Astrocyte of the hippocampus (primary cell): Measurements from ENCODE around the gene FBXO24.
A peak's percentile ranks its signal among the peaks of the same experiment; 100 is the strongest.

Source experiments
- DNase-seq: peaks from one replicate; pipeline ENCODE4 v3.0.0; 2011; ENCODE audit warnings: low read depth, low spot score

The FBXO24 gene

DNA sequence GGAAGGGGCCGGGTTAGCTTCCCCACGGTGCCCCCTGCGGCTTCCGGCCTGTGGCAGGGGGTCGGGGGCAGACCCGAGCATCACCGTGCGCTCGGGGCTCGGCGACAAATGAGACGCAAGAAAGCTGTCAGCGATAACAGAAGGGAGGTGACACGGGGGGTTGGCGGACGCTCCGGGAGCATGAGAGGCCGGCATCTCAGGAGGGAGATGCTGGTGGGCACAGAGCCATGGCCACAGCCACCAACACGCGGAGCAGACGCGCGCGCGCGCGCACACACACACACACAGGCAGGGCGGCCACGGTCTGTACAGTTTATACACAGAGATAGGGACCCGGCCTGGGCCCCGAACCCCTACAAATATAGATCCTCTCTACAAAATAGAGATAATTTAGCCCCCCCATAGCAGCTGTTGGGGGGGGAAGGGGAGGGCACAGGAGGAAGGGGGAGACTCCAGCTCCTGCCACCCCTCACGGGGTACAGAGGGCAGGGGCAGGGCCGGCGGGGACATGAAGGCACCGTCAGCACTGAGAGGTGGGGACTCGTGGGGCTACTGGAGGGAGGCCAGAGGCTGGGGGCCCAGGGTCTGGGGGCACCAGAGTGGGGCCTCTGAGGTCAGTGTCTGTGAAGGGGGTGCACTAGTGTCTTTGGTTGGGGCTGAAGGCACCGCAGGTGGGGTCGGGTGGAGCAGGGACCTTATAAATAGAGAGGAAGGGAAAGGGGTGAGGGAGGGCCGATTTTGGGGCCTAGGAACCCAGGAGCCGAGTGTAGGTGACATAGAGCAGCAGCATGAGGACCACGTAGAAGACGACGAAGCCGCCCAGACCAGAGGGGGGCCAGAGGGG is 11.5 kb upstream of the FBXO24 start:
- no peak for DNase-seq

GRCh38 chr7:100575206-100575631 is 10.9 kb upstream of the FBXO24 start:
- no peak for DNase-seq

DNA sequence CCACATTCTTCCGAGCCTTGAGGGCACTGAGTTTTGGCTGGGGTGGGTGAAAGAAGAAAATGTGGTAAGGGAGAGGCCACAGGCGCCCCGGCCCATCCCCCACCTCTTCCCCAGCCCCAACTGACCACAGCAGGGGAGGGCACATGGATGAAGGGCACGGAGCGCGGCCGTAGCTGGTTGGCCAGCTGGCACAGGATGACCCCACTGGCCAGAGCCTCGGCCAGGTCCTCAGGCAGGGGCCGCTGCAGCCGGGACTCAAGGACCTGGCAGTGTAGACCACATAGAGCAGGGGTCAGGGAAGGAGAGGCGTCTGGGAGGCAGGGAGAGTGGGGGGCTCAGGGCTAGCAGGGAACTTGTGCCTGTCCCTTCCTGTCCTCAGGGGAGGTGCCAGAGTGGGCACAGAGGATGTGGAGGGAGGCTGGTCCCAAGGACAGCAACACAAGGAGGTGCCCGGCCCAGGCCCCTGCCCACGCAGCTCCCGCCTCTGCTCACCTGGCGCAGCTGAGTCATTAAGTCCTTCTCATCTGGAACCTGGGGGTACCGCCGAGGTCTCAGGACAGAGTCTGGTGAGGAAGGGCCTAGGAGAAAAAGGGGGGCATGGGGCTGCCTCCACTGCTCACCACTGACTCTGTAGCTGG is 10.3 kb upstream of the FBXO24 start:
- no peak for DNase-seq

DNA sequence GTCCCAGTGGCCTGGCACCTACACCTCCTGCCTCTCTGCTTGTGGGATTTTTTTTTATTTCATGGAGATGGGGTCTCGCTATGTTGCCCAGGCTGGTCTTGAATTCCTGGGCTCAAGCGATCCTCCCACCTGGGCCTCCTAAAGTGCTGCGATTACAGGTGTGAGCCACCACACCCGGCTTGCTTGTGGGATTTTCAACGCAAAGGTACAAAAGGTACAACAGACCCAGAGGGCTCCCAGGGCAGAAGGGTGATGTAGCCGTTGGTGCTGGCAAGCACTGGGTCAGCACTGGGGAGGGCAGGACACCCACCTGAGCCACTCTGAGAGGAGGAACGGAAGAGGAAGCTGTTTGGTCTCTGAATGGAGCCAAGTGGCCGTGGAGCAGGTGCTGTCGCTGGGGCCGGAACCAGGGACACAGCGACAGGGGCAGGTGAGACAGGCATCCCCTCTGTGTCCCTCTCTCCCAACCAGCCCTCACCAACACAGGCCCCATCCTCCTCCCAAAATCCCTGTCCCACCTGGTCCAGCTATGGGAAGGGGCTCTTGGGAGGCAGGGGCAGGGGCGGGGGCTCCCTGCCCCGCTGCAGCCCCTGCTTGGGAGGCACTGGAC is 9.6 kb upstream of the FBXO24 start:
- DNase-seq = no peak

DNA sequence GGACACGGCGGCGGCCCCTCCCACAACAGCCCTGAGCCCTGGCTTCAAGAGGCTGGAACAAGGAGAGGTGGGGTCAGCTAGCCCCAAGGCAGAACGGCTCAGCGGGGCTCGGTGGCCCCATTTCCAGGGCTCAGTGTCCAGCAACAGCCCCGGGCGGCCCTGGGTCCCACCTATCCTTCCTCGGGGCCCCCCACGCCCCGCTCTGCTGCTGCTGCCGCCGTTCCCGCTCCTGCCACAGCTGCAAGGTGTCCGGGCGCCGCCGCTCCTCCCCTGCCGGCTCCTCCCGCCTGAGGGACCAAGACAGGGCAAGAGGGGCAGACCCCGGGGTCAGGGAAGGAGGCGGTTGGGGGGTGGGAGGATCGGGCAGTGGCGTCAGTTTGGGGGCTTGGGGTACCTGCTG is 9.0 kb upstream of the FBXO24 start:
- DNase-seq = no peak

- DNase-seq = no peak
Measured at GRCh38 chr7:100577507-100577906, 8.6 kb upstream of the FBXO24 start.

DNA sequence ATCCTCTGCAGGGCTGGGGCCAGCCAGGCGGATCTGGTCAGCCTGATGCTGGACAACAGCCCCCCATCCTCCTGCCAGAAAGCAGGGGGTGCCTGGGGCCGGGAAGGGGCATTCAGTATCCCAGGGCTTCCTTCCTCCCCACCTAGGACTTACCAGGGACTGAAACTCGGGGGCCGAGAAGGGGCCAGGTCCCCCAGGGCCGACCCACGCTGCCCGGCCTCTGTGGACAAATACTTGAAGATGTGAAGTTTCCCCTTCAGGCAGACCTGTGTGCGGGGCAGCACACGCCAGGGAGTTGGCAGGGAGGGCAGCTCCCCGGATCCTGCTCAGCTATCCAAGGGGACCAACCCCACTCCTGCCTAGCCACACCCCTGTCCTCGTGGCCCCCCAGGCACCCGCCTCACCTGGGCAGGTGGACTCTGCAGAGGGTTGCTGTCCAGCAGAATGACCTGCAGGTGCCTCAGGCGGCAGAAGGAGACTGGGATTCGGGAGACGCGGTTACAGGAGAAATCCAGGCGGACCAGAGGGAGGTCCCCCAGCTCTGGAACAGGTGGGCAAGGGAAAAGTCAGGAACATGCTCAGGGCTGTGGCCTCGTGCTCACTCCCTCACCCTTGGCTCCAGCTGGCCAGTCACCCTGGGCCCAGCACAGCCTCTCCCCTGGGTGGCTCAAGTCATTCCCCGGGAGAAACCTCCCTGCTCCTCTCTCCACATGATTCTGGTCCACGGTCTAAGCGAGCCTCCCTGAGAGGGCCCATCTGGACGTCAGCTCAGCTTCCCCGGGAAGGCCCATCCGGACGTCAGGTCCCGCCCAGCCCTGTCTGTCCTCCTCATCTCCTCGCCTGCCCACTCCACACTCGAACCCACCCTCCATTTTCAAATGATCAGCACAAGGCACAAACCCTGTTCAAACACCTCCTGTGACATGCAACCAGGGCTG is 7.6 kb upstream of the FBXO24 start:
- no peak for DNase-seq

DNA sequence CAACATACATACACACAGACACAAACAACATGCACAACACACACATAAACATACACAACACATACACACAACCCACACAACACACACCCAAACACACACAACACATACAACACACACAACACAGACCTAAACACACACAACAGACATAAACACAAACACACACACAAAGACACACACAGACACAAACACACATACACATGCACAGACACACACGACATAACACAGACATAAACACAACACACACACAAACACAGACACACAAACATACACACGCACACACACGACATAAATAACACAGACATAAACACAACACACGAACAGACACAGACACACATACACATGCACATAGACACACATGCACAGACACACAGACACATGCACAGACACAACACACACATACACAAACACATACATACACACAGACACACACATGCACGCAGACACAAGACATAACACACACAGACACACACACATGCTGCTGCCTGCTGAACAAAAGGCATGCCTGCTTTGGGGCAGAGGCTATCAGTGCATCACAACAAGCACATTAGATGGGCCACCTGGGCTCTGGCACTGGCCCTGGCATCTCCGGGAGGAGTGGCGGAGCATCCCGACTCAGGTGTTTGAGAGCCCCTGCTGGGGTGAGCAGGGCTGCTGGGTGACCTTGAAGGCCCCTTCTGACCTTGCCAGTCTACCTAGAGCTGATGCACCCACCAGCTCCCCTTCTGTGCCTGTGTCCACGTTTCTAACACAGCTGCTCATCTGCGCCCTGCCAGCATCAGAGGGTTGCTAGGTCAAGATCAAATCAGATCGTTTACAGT is 5.5 kb upstream of the FBXO24 start:
- DNase-seq = no peak

DNA sequence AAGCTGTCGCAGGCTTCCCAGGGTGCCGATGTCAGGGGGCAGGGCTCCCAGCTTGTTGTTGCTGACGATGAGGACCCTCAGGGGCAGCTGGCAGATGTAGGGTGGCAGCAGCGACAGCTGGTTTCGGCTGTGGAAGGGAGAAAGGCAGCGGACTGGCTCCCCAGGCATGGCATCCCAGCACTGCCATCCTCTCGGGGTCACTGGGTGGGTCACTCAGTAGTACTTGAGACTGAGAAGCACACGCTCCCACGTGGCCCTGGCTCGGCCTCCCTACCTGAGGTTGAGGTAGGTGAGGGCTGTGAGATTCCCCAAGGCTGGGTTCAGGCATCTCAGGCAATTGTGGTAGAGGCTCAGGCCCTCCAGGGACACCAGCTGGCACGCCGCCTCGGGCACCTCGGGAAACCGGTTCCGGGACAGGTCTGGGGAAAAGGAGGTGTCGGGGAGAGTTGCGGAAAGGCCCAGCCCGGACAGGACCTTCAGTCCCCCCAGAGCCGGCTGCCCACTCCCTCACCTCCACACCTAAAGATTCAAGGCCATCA is 4.0 kb upstream of the FBXO24 start:
- DNase-seq = no peak

- DNase-seq = no peak
Measured at GRCh38 chr7:100582650-100583049, 3.5 kb upstream of the FBXO24 start.

DNA sequence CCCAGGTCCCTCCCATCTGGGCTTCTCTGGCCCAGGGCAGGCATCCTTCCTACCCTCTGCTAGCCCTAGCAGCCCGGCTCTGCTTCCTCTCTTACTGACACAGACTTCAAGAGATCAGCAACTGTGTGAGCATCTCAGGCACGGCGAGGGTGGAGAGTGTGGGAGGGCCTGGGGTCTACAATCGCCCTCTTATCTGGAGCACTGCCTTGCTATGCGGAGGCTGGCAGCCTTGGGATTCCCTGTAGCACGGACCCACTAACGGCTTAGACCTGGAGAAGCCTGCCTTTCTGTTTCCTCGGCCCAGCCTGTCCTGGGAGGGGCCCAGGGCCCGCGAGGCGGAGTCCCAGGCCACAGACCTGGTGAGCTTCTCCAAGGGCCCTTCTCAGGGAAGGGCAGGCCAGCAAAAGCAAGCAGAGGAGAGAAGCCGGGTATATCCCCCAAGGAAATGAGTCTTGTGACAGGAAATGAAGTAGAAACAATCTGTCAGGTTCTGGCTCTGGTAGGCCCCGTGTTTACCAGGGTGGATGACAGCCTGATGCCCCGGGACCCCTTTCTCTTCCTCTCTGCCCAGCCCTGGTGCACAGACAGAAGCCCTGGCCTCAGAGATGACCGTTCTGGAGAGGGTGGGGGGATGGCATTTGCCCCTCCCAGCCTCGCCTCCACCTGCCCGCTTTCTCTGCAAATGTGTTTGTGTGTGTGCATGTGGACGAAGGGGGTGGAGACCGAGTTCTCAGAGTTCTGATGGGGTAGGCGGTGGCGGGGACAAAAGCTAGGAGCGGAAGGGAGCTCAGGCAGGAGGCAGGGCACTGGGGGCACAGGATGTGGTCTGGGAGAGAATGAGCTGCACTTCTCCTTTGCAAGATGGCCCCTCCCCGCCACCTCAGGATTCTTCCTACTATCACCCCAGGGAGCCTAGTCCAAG is 2.7 kb upstream of the FBXO24 start:
- DNase-seq = peak; percentile 50

GRCh38 chr7:100584054-100584682 is 2.0 kb upstream of the FBXO24 start:
- DNase-seq = no peak

DNA sequence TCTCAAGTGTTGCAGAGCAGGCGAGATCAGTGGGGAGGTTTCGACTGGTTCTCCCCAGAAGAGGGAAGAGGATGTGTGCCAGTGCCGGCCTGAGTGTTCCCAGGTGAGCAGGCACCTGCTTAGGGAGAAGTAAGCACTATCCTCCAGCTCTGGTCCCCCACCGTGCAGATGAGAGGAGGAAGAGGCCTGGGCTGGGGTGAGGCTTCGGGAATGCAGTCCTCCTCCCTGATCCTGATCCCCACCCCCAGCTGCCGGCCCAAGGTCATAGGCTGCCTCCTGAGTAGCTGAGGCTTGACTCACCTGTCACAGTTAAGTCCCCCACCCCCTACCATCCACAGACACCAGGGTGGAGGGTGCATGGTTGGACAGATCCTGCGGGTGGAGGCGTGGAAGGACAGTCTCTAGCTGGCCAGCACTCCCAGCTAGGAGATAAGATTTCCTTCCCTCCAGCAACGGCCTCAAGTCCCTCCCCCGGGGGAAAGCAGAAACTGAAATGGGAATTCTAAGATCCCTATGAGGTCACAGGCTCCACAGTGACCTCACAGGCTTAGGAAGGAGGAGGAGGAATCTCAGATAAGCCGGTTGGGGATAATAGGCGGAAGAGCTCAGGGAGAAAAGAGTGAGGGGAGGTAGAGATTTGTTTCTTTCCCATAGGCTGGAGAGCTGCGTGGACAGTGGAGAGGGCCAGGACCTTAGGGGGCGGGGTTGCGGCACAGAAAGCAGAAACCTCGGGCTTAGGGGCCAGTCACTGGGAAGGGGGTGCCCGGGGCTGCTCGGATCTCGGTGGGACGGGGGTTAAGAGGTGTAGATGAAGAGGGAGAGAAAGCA is 1.2 kb upstream of the FBXO24 start:
- DNase-seq = peak; percentile 68

- DNase-seq = no peak
Measured at GRCh38 chr7:100585511-100586265, 440 bp upstream of the FBXO24 start, which contains the start of gene LRCH4. LRCH4 (minus strand) TSS chr7:100586129; CDS start chr7:100586100, 29 bp downstream.

GRCh38 chr7:100588438-100588837 is 2.3 kb downstream of the FBXO24 start:
- DNase-seq = no peak

DNA sequence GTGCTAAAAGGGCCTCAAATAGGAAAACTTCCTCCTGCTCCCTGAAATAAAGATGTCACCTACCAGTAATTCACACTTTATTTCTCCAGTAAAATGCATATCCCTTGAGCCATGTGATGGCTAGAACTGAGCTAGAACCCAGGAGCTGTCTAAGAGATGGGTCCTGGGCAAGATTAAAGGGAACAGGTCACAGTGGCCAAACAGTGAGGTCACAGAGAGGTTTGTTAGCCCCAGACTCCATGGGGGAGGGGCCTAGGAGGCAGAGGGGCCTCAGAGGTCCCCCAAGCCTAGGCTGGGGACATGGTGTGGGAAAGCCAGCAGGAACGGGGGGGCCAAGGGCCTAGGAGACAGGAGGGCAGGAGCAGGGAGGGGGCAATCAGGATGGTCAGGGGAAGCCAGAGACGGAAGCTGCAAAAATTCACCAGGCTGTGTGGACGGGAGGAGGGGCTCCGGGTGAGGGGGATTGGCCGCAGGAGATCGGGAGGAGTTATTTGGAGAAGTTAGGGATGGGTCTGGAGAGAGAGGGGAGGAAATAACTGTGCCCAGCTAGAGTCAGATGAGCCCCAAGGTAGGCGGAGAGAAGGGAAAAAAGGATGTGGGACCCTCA is 3.3 kb downstream of the FBXO24 start:
- DNase-seq = no peak
